OCI-LY3 (cell line): ENCODE measurements around the gene ECHDC1.

Source experiments
- H2AFZ ChIP-seq: fragments of 200-600, 300-600 bp; shearing (Covaris generic); 2 replicates; pipeline ENCODE4 v1.6.0; 2014; ENCODE audit warnings: antibody characterized with exemption, low read depth, low read length
- H3K27ac ChIP-seq: fragments of 200-600, 300-600 bp; sonication (generic); 2 replicates; pipeline ENCODE4 v1.5.1; 2014; ENCODE audit warnings: mild to moderate bottlenecking, low read length, moderate library complexity, mixed read lengths
- H3K27me3 ChIP-seq: fragments of 200-600, 300-600 bp; sonication (generic); 2 replicates; pipeline ENCODE4 v1.6.1; 2014; ENCODE audit warnings: low read depth, low read length, mixed read lengths
- H3K36me3 ChIP-seq: fragments of 200-600, 300-600 bp; sonication (generic); replicated peaks from 2 replicates; pipeline ENCODE3; 2014; ENCODE audit warnings: low read depth, low read length, mixed read lengths
- H3K4me1 ChIP-seq: fragments of 300-600, 200-600 bp; sonication (generic); 2 replicates; pipeline ENCODE4 v1.6.1; 2014; ENCODE audit warnings: low read length, mixed read lengths
- H3K4me2 ChIP-seq: fragments of 200-600, 300-600 bp; sonication (generic); 2 replicates; pipeline ENCODE4 v1.6.1; 2014; ENCODE audit warnings: low read length, mixed read lengths
- H3K4me3 ChIP-seq: fragments of 300-600, 200-600 bp; sonication (generic); 2 replicates; pipeline ENCODE4 v1.5.1; 2014; ENCODE audit warnings: antibody characterized with exemption, mild to moderate bottlenecking, low read length, moderate library complexity
- H3K79me2 ChIP-seq: fragments of 300-600, 200-600 bp; shearing (Covaris generic); 2 replicates; pipeline ENCODE4 v1.6.1; 2014; ENCODE audit warnings: mild to moderate bottlenecking, low read length, mixed read lengths
- H3K9ac ChIP-seq: fragments of 300-600, 200-600 bp; shearing (Covaris generic); 2 replicates; pipeline ENCODE4 v1.6.0; 2014; ENCODE audit warnings: mild to moderate bottlenecking, low read length, moderate library complexity
- H3K9me3 ChIP-seq: fragments of 200-600, 300-600 bp; shearing (Covaris generic); 2 replicates; pipeline ENCODE4 v1.6.1; 2014; ENCODE audit warnings: low read length, mixed read lengths; ENCODE audit not compliant: insufficient read depth
- H4K20me1 ChIP-seq: fragments of 200-600, 300-600 bp; sonication (generic); 2 replicates; pipeline ENCODE4 v1.6.1; 2016; ENCODE audit warnings: low read length, mixed read lengths; ENCODE audit not compliant: insufficient read depth
- CTCF ChIP-seq: fragments of 200-600, 300-600 bp; sonication (generic); IDR thresholded peaks from 2 replicates; pipeline ENCODE4 v1.5.1; 2014; ENCODE audit warnings: antibody characterized with exemption, low read length, low read depth
- EZH2phosphoT487 ChIP-seq: fragments of 200-600 bp; shearing (Covaris generic); IDR thresholded peaks from 2 replicates; pipeline ENCODE4 v1.6.1; 2018; ENCODE audit warnings: antibody characterized with exemption, mixed run types, low read depth

Gene ECHDC1

GRCh38 chr6:127342946-127343808 is at the start of gene ECHDC1:
Gene ECHDC1 (minus strand): TSS chr6:127343609. CDS start chr6:127331028, 12,581 bp downstream.
- Histone ChIP-seq H3K9ac (peak within 1 kb of the TSS; percentile 96), H3K27ac (peak within 1 kb of the TSS; percentile 69), H3K4me2 (peak within 1 kb of the TSS; percentile 96), H3K4me3 (peak within 1 kb of the TSS; percentile 98), H3K9me3 (no peaks in the 10 kb centered on the region), H4K20me1 (peaks cover 19% of the 10 kb centered on the region), H3K4me1 (peaks cover 20% of the 10 kb centered on the region), H3K36me3 (no peaks in the 10 kb centered on the region), H3K79me2 (peaks cover 65% of the 10 kb centered on the region), H2AFZ (peak within 1 kb of the TSS; percentile 96), H3K27me3 (no peaks in the 10 kb centered on the region)
- TF ChIP-seq CTCF (no peak), EZH2phosphoT487 (no peak)

- Histone ChIP-seq H3K27ac (no peak overlapping the region), H3K9ac (no peak overlapping the region), H3K4me1 (no peaks in the 10 kb centered on the region), H3K4me3 (no peak overlapping the region), H3K9me3 (no peaks in the 10 kb centered on the region), H3K27me3 (no peaks in the 10 kb centered on the region), H2AFZ (no peak overlapping the region), H3K36me3 (no peaks in the 10 kb centered on the region), H4K20me1 (no peaks in the 10 kb centered on the region), H3K79me2 (no peaks in the 10 kb centered on the region), H3K4me2 (no peak overlapping the region)
- TF ChIP-seq CTCF (no peak), EZH2phosphoT487 (no peak)
Observed at GRCh38 chr6:127392301-127392700, 48.9 kb upstream of the ECHDC1 start.

GRCh38 chr6:127391094-127391953 is 47.9 kb upstream of the ECHDC1 start:
- Histone ChIP-seq H3K79me2 (no peaks in the 10 kb centered on the region), H3K4me2 (no peak overlapping the region), H4K20me1 (no peaks in the 10 kb centered on the region), H3K4me1 (no peaks in the 10 kb centered on the region), H3K4me3 (no peak overlapping the region), H3K27me3 (no peaks in the 10 kb centered on the region), H3K27ac (no peak overlapping the region), H2AFZ (no peak overlapping the region), H3K9ac (no peak overlapping the region), H3K9me3 (no peaks in the 10 kb centered on the region), H3K36me3 (no peaks in the 10 kb centered on the region)
- TF ChIP-seq CTCF, result no peak
- no peak for TF ChIP-seq EZH2phosphoT487

DNA sequence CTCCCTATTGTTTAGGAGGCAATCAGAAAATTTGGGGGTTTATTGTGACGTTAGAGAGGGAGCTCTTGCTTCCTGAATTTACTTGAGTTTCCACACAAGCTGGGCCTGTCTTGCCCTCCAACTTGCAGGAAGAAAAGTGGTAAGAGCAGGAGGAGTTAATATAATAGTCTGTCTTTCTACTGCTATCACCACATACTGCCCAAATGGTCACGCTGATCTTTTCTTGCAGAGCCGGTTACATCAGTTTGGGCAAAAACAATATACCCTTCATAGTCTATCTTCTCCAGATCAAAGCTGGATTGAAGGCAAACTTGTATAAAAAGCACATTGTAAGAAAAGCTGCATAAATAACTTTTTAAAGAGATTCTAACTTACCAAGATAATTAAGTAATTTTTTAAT is 46.3 kb upstream of the ECHDC1 start:
- H3K4me3 ChIP-seq, result no peak overlapping the region
- H2AFZ ChIP-seq, result no peak overlapping the region
- no peaks in the 10 kb centered on the region for H3K4me1 ChIP-seq
- H3K4me2 ChIP-seq, result no peak overlapping the region
- H3K9ac ChIP-seq, result no peak overlapping the region
- H3K27me3 ChIP-seq, result no peaks in the 10 kb centered on the region
- TF ChIP-seq EZH2phosphoT487 (no peak), CTCF (no peak)
- no peaks in the 10 kb centered on the region for H3K79me2 ChIP-seq
- H4K20me1 ChIP-seq, result no peaks in the 10 kb centered on the region
- no peak overlapping the region for H3K27ac ChIP-seq
- H3K36me3 ChIP-seq, result no peaks in the 10 kb centered on the region
- H3K9me3 ChIP-seq, result no peaks in the 10 kb centered on the region
